Amygdala (tissue), 56 donors: Measurements from ENCODE around the gene WDFY2.

ENCODE experiments used
- DNase-seq, 56 donors: peaks; one replicate each; lab custom pipeline; 2025; lab: John Stamatoyannopoulos, UW

The WDFY2 gene

GRCh38 chr13:51805925-51806324, 221.7 kb downstream of the WDFY2 start:
- DNase-seq = no peak

GRCh38 chr13:51806566-51806965, 222.3 kb downstream of the WDFY2 start:
- peak in 3 of 56 donors; percentile 8 to 24 (median 17) for DNase-seq

- no peak for DNase-seq
Measured at GRCh38 chr13:51807041-51807440, 222.8 kb downstream of the WDFY2 start.

- no peak for DNase-seq
Measured at GRCh38 chr13:51808811-51809210, 224.5 kb downstream of the WDFY2 start.

GRCh38 chr13:51811046-51811445, 226.8 kb downstream of the WDFY2 start:
- DNase-seq = no peak

- no peak for DNase-seq
Measured at GRCh38 chr13:51811920-51812451, 227.7 kb downstream of the WDFY2 start.

GRCh38 chr13:51814071-51814470, 229.8 kb downstream of the WDFY2 start:
- DNase-seq = no peak

GRCh38 chr13:51814825-51815650, 230.8 kb downstream of the WDFY2 start:
- DNase-seq = peak in 26 of 56 donors; percentile 8 to 65 (median 24)

GRCh38 chr13:51815848-51816247, 231.6 kb downstream of the WDFY2 start:
- DNase-seq = no peak

- DNase-seq = no peak
Measured at GRCh38 chr13:51816604-51817249, 232.5 kb downstream of the WDFY2 start.
